GM10248 (cell line): Measurements from ENCODE around the gene THAP7.

ENCODE experiments used
- CTCF ChIA-PET: fragments of 300-600 bp; sonication (Branson Sonifier 250); formaldehyde crosslinking; extraction: SDS; loops from one replicate; lab custom pipeline; 2021; ENCODE audit warnings: antibody characterized with exemption; lab: Yijun Ruan, JAX
- POLR2A ChIA-PET: fragments of 350-650 bp; sonication (Branson Sonifier 250); formaldehyde crosslinking; extraction: SDS; loops from one replicate; lab custom pipeline; 2020; ENCODE audit warnings: antibody characterized with exemption; lab: Yijun Ruan, JAX
- DNase-seq: peaks from one replicate; pipeline ENCODE4 v3.0.0; 2012; ENCODE audit errors: extremely low spot score
- TF ChIP-seq, protein P1 (sequence below): IDR thresholded peaks from 2 replicates; pipeline ENCODE4 v1.5.1; 2012; ENCODE audit warnings: mild to moderate bottlenecking, low read depth; ENCODE audit errors: extremely low read depth, missing control alignments, control extremely low read depth

Gene THAP7

GRCh38 chr22:20963201-20964052 is 38.5 kb downstream of the THAP7 start:
- CTCF ChIA-PET: interaction anchor here (0.9 to 3.3 kb wide), 8 partner anchors 9 to 78 kb away, joined by 3 to 22 read pairs (median 4); partner anchors contain the start of genes LZTR1 and THAP7
- no peak for DNase-seq
- POLR2A ChIA-PET: no interaction called here
- TF ChIP-seq, protein P1, sequence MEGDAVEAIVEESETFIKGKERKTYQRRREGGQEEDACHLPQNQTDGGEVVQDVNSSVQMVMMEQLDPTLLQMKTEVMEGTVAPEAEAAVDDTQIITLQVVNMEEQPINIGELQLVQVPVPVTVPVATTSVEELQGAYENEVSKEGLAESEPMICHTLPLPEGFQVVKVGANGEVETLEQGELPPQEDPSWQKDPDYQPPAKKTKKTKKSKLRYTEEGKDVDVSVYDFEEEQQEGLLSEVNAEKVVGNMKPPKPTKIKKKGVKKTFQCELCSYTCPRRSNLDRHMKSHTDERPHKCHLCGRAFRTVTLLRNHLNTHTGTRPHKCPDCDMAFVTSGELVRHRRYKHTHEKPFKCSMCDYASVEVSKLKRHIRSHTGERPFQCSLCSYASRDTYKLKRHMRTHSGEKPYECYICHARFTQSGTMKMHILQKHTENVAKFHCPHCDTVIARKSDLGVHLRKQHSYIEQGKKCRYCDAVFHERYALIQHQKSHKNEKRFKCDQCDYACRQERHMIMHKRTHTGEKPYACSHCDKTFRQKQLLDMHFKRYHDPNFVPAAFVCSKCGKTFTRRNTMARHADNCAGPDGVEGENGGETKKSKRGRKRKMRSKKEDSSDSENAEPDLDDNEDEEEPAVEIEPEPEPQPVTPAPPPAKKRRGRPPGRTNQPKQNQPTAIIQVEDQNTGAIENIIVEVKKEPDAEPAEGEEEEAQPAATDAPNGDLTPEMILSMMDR: no peak

DNA sequence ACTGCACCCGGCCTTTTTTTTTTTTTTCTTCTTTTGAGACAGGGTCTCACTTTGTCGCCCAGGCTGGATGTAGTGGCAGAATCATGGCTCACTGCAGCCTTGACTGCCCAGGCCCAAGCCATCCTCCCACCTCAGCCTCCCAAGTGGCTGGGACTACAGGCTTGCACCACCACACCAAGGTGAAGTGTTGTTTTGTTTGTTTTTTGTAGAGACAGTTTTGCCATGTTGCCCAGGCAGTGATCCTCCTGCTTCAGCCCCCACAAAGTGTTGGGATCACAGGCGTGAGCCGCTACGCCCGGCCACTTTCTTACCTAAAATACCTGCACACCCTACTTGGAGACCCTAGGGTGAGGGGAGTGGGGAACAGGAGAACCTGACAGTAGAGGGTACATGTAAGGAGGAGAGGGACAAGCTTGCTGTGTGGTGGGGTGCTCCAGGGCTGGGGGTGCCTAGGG is 39.4 kb downstream of the THAP7 start:
- CTCF ChIA-PET: interaction anchor here (0.9 to 3.3 kb wide), 8 partner anchors 10 to 77 kb away, joined by 3 to 22 read pairs (median 4); partner anchors contain the start of genes LZTR1 and THAP7
- DNase-seq: no peak
- TF ChIP-seq, protein P1: no peak
- POLR2A ChIA-PET: no interaction called here

DNA sequence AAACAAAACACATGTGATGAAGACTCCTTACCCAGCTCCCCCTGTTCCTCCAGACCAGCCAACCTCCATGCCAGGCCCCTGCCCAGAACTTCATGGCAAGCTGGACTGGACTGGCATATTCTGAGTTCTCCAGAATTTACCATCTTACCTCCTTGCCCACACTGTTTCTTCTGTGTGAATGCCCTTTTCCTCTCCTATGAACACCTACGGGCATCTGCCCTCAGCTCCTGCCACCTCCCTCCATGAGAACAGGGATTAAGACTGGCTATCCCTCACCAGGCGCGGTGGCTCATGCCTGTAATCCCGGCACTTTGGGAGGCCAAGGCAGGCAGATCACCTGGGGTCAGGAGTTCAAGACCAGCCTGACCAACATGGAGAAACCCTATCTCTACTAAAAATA is 41.3 kb downstream of the THAP7 start:
- CTCF ChIA-PET: interaction anchor here (0.9 to 2.5 kb wide), 6 partner anchors 9 to 40 kb away, joined by 3 to 9 read pairs (median 6); no protein-coding TSS in a partner anchor
- no peak for DNase-seq
- TF ChIP-seq, protein P1: no peak
- POLR2A ChIA-PET: no interaction called here

- POLR2A ChIA-PET: no interaction called here
- DNase-seq: no peak
- TF ChIP-seq, protein P1: no peak
- CTCF ChIA-PET: interaction anchor here (0.9 to 2.5 kb wide), 8 partner anchors 9 to 142 kb away, joined by 3 to 10 read pairs (median 4); partner anchors contain the start of gene LZTR1
Observed at GRCh38 chr22:20959578-20960461, 42.1 kb downstream of the THAP7 start.

- ChIA-PET CTCF (interaction anchor here (1.0 to 2.5 kb wide), 12 partner anchors 9 to 83 kb away, joined by 3 to 10 read pairs (median 4); partner anchors contain the start of genes AIFM3, CRKL and LZTR1), POLR2A (no interaction called here)
- TF ChIP-seq, protein P1: no peak
- peak; percentile 73 for DNase-seq
Observed at GRCh38 chr22:20957683-20958431, 44.1 kb downstream of the THAP7 start.
